Measurements from ENCODE around the gene STX3.
A peak's percentile ranks its signal among the peaks of the same experiment; 100 is the strongest.

The STX3 gene

DNA sequence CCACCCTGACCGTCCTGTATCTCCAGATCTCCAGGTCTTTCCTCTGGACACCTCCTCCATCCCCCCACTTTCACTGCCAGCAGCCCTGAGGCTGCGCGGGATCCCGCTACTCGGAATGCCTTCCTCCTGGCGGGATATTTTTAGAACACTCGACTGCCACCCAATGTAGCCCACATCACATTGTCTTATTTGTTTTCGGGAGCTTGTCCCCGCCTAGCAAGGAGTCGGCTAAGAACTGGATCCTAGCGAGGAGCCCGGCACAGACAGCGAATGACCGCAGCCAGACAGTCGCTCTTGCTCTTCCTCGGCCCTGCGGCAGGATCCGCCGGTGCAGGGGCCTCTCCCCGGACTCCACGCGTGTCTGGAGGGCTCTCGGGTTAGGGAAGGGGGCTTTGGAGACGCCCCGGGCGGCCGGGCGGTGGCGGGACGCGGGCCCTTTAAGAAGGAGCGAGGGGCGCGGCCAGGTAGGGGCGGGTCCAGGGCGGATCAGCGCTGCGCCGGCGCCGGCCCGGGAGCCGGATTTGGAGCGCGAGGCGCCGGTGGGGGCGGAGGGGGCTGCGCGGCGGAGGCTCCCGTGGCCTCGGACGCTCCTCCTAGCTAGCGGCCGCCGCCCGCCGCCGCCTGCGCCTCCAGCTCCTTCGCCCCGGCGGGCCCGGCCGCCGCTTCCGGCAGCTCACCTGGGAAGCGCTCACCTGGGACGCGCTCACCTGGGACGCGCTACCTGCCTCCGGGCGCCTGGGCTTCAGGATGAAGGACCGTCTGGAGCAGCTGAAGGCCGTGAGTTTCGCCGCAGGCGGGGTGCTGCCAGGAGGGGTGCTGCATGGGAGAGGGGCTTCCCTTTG, at the start of gene STX3:
TSS of gene STX3 (plus strand) at position 518 of the 842 bp plus-strand sequence. CDS start at position 748, 230 bp downstream.
- Mint-ChIP-seq H3K27me3 (no peaks in the 10 kb centered on the region), H3K4me3 (peak within 1 kb of the TSS; percentile 86), H3K36me3 (ENCODE audit: low read depth) (peaks cover 45% of the 10 kb centered on the region), H3K9me3 (no peaks in the 10 kb centered on the region), H3K27ac (peak within 1 kb of the TSS; percentile 86), H3K4me1 (ENCODE audit: low read depth) (peaks cover 56% of the 10 kb centered on the region)
- intact Hi-C loops (cut with micrococcal nuclease) = loop anchor here (1.0 to 2.0 kb wide), 2 partner anchors 47 to 56 kb away; partner anchors contain the start of gene MRPL16

DNA sequence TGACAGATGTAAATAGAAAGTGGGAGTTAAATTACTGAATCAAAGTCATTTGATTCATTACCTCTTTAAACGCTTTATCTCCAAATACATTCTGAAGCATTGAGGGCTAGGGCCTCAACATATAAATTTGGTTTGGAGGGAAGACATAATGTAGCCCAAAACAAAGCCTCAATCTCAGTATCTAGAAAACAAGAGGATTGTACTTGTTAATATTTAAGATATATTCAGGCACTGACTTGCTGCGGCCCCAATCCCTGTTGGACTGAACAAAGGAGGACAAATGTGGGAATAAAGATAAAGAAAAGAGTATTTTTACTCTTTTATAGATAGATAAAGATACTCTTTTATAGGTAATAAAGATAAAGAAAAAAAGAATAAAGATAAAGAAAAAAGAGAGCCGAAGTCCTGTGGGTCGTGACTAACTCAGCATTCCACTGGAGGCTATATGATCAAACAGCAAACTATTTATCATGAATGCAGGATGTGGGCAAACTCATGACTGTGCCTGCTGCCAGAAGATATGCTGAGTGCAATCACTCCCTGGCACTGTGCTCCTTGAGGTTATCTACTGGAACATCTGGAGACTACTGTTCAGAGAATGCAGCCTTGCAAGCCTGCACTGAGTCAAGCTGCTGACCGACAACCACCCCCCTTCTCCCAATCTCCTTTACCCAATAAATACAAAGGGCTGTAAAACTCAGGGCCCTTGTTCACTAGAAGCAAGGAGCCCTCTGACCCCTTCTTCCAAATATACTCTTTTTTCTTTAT, 48.5 kb upstream of the STX3 start:
- peaks cover 4% of the 10 kb centered on the region for H3K27me3 Mint-ChIP-seq
- no peak overlapping the region for H3K4me3 Mint-ChIP-seq
- H3K27ac Mint-ChIP-seq = no peak overlapping the region
- H3K9me3 Mint-ChIP-seq = no peaks in the 10 kb centered on the region
- intact Hi-C loops (cut with micrococcal nuclease) = no loop called here
- H3K4me1 Mint-ChIP-seq (ENCODE audit: low read depth) = no peaks in the 10 kb centered on the region
- no peaks in the 10 kb centered on the region for H3K36me3 Mint-ChIP-seq (ENCODE audit: low read depth)

DNA sequence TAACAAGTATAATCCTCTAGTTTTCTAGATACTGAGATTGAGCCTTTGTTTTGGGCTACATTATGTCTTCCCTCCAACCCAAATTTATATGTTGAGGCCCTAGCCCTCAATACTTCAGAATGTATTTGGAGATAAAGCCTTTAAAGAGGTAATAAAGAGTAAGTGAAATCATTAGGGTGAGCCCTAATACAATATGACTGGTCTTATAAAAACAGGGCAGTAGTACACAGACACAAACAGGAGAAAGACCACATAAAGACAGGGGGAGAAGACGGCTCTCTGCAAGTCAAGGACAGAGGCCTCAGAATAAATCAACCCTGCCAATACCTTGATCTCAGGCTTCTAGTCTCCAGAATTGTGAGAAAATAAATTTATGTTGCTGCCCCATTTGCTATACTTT, 47.8 kb upstream of the STX3 start:
- Mint-ChIP-seq H3K4me1 (ENCODE audit: low read depth) (no peaks in the 10 kb centered on the region), H3K27ac (no peak overlapping the region), H3K4me3 (no peak overlapping the region), H3K9me3 (no peaks in the 10 kb centered on the region), H3K27me3 (peaks cover 4% of the 10 kb centered on the region), H3K36me3 (ENCODE audit: low read depth) (no peaks in the 10 kb centered on the region)
- intact Hi-C loops (cut with micrococcal nuclease) = no loop called here

DNA sequence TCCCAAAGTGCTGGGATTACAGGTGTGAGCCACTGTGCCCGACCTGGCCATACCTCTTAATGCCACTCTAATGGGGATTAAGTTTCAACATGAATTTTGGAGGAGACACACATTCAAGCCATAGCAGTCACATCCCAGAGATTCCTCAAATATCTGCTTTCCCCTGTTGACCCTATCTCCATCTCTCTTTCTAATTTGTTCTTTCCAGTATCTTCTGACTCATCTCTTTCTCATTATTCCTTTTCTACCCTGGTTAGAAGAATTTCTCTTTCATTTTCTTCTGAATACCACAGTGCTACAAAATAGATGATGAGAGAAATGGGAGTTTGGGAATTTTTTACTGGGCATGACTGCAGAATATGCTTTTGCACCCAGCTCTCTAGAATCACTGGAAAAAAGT, 46.6 kb upstream of the STX3 start:
- H3K27me3 Mint-ChIP-seq = peaks cover 4% of the 10 kb centered on the region
- H3K4me1 Mint-ChIP-seq (ENCODE audit: low read depth) = no peaks in the 10 kb centered on the region
- H3K27ac Mint-ChIP-seq = no peak overlapping the region
- intact Hi-C loops (cut with micrococcal nuclease) = no loop called here
- H3K9me3 Mint-ChIP-seq = no peaks in the 10 kb centered on the region
- no peaks in the 10 kb centered on the region for H3K36me3 Mint-ChIP-seq (ENCODE audit: low read depth)
- H3K4me3 Mint-ChIP-seq = no peak overlapping the region

DNA sequence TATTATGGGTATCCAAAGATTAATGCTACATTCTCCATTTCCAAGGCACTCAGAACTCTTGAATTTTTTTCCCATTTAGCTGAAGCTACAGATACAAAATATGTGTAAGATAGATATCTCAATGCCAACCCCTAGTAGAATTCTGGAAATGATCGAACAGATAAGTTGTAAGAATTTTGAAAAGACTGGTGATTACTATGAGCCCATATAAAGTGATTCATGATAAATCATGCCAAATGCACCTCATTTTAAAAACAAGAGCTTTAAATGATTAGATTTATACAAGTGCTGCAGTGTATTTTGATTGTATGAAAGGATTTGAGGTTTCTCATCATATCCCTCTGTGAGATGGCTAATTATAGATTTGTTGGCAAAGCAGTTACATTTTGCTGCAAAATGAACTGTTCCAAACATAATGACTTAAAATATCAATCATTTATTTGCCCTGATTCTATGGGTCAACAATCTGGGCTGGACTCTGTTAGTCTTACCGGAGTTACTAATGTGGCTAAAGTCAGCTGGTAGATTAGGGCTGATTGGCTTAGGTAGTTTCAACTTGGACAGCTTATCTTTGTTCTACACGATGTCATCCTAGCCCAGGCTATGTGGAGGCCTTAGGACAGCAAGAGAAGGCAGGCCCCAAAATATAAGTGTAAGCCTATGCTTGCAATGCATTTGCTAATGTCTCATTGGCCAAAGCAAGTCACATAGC, 44.9 kb upstream of the STX3 start:
- Mint-ChIP-seq H3K36me3 (ENCODE audit: low read depth) (no peaks in the 10 kb centered on the region), H3K27me3 (peaks cover 4% of the 10 kb centered on the region), H3K4me3 (no peak overlapping the region), H3K4me1 (ENCODE audit: low read depth) (no peaks in the 10 kb centered on the region), H3K9me3 (no peaks in the 10 kb centered on the region), H3K27ac (no peak overlapping the region)
- intact Hi-C loops (cut with micrococcal nuclease) = no loop called here

DNA sequence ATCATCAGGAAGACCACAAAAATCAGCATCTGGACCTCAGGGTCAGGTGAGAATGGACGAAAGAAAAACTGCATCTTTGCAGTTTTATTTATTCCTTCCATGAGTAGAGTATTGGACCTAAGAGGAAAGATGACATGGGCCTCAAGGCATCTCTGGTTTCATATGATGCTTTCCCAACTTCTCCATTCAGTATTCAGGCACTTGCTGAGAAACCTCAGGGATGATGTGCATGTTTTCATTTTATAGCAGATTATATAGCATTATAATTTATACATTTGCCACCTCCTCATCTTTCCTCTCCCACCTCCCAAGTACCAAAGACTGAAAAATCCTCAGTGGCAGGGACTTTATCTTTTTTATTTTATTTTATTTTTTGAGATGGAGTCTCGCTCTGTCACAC, 41.4 kb upstream of the STX3 start, which contains the start of gene OR10V1:
TSS of gene OR10V1 (minus strand) at position 101 of the 400 bp plus-strand sequence. CDS start at position 101, 0 bp downstream.
- no peak within 1 kb of the TSS for H3K27ac Mint-ChIP-seq
- H3K4me3 Mint-ChIP-seq = no peak within 1 kb of the TSS
- intact Hi-C loops (cut with micrococcal nuclease) = no loop called here
- no peaks in the 10 kb centered on the region for H3K27me3 Mint-ChIP-seq
- H3K4me1 Mint-ChIP-seq (ENCODE audit: low read depth) = no peaks in the 10 kb centered on the region
- no peaks in the 10 kb centered on the region for H3K9me3 Mint-ChIP-seq
- H3K36me3 Mint-ChIP-seq (ENCODE audit: low read depth) = no peaks in the 10 kb centered on the region

DNA sequence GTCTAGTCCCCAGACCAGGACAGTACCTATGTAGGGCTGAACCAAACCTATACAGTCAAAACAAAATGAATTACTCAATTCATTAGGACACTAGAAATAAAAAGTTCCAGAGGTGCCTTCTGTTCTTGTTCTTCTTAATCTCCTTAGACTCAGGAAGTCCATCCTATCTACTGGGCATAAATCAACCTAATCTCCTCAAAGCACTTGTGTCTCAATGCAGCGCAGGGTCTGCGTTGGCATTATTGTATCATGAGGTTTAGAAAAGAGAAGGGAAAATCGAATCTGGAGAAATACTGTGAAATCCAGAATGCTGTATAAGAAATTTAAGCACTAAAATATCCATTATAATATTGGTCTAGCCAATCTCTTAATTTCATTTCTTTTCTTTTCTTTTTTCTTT, 39.1 kb upstream of the STX3 start:
- Mint-ChIP-seq H3K27ac (no peak overlapping the region), H3K36me3 (ENCODE audit: low read depth) (no peaks in the 10 kb centered on the region), H3K27me3 (no peaks in the 10 kb centered on the region)

DNA sequence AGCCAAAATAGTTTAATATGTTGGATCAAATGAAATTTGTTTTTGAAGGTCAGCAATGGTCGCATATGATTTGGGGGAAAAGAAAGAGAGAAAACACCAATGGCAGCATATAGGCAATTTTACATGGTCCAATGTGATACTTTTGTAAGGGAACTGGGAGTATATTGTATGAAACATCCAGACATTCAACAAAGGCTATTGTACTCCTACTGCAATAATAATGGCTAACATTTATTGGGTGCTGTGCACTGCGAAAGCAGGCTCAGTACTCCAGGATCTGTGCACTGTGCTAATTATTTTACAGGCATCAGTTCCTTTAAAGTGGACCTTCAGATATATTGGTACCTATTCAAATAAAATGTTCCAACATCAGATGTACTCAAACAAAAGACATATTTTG, 35.6 kb upstream of the STX3 start:
- intact Hi-C loops (cut with micrococcal nuclease) = no loop called here
- H3K36me3 Mint-ChIP-seq (ENCODE audit: low read depth) = no peaks in the 10 kb centered on the region
- H3K27ac Mint-ChIP-seq = no peak overlapping the region
- H3K27me3 Mint-ChIP-seq = peaks cover 2% of the 10 kb centered on the region
- H3K4me3 Mint-ChIP-seq = no peak overlapping the region
- no peaks in the 10 kb centered on the region for H3K4me1 Mint-ChIP-seq (ENCODE audit: low read depth)
- no peaks in the 10 kb centered on the region for H3K9me3 Mint-ChIP-seq

More for the DNA sequence above, 39.1 kb upstream of the STX3 start:
- H3K4me3 Mint-ChIP-seq = no peak overlapping the region
- H3K4me1 Mint-ChIP-seq (ENCODE audit: low read depth) = no peaks in the 10 kb centered on the region
- H3K9me3 Mint-ChIP-seq = no peaks in the 10 kb centered on the region
- intact Hi-C loops (cut with micrococcal nuclease) = no loop called here

DNA sequence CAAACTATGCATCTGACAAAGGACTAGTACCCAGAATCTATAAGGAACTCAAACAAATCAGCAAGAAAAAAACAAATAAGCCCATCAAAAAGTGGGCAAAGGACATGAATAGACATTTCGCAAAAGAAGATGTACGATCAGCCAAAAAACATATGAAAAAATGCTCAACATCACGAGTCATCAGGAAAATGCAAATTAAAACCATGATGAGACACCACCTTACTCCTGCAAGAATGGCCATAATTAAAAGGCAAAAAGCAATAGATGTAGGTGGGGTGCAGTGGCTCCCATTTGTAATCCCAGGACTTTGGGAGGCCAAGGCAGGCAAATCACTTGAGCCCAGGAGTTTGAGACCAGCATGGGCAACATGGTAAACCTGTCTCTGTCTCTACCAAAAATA, 31.1 kb upstream of the STX3 start:
- Mint-ChIP-seq H3K27ac (no peak overlapping the region), H3K36me3 (ENCODE audit: low read depth) (no peaks in the 10 kb centered on the region), H3K4me1 (ENCODE audit: low read depth) (peaks cover 18% of the 10 kb centered on the region), H3K4me3 (no peak overlapping the region), H3K27me3 (peaks cover 2% of the 10 kb centered on the region), H3K9me3 (peaks cover 5% of the 10 kb centered on the region)
- intact Hi-C loops (cut with micrococcal nuclease) = no loop called here

DNA sequence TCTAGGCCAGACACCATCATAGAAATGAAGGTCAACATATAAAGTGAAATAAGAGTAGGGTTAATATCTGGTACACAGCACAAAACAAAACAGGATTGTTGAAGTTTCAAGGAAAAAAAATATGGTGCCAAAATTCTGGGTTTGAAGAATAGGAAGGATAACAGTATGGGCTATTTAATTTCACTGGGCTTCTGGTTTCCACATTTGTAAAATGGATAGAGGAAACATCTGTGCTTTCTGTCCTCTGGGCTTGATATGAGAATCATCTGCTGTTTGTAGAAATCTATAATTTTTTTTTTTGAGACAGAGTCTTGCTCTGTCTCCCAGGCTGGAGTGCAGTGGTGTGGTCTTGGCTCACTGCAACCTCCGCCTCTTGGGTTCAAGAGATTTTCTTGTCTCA, 27.8 kb upstream of the STX3 start:
- Mint-ChIP-seq H3K27ac (no peak overlapping the region), H3K4me3 (no peak overlapping the region), H3K9me3 (peaks cover 9% of the 10 kb centered on the region), H3K4me1 (ENCODE audit: low read depth) (peaks cover 22% of the 10 kb centered on the region), H3K27me3 (peaks cover 2% of the 10 kb centered on the region), H3K36me3 (ENCODE audit: low read depth) (no peaks in the 10 kb centered on the region)
- intact Hi-C loops (cut with micrococcal nuclease) = no loop called here

DNA sequence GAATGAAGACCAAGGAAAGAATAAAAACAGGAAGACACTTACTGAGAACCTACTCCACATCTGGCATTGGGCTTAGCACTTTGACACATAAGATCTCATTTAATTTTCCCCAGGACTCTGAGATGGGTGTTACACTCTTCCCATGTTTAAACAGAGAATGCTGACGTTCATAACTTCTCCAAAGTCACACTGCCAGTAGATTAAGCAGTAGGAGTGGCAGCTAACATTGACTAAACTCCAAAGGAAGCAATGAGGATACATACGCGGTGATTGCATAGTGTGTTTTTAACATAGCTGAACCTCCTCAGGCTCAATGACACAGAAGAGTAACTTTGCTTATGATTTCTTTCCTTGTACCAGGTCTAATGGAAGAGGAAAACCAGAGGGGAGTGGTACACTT, 27.0 kb upstream of the STX3 start:
- peaks cover 22% of the 10 kb centered on the region for H3K4me1 Mint-ChIP-seq (ENCODE audit: low read depth)
- peak overlapping the region; percentile 2 for H3K27ac Mint-ChIP-seq
- H3K36me3 Mint-ChIP-seq (ENCODE audit: low read depth) = no peaks in the 10 kb centered on the region
- intact Hi-C loops (cut with micrococcal nuclease) = no loop called here
- peaks cover 9% of the 10 kb centered on the region for H3K9me3 Mint-ChIP-seq
- no peak overlapping the region for H3K4me3 Mint-ChIP-seq
- H3K27me3 Mint-ChIP-seq = peaks cover 2% of the 10 kb centered on the region

DNA sequence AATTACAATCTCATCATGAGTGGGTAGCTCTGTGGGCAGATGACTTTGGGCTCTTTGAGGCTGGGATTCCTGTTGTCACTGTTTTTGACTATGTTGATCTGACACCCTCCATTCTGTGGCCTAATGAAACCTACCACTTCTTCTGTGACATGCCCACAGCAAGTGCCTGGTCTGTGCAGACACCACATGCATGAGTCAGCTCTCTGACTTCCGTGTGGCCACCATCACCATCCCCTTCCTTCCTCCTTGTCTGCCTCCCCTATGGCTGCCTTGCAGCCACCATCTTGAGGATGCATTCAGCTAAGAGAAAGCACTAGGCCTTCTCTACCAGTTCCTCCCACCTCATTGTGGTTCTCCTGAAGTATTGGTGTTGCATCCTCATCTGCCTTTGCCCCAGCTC, 26.3 kb upstream of the STX3 start:
- H3K27ac Mint-ChIP-seq = peak overlapping the region; percentile 2

DNA sequence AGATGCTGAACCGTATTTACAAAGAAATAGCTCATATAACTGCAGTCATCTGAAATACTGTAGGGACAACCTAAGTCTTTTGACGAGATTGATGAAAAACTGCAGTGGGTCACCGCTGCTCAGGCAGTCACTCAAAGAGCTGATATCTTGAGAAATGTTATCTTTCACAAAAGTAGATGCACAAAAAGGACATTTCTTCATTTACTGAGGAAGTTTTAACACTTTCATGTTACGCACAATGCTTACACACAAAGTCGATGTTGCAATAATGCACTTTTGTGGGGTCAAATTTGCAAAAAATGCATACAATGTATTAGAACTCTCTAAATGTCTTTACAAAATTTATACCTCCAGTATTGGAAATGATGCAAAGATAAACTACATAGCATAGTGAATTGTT, 25.3 kb upstream of the STX3 start:
- H3K4me1 Mint-ChIP-seq (ENCODE audit: low read depth) = peaks cover 22% of the 10 kb centered on the region
- H3K4me3 Mint-ChIP-seq = no peak overlapping the region
- H3K27me3 Mint-ChIP-seq = no peaks in the 10 kb centered on the region
- intact Hi-C loops (cut with micrococcal nuclease) = no loop called here
- H3K27ac Mint-ChIP-seq = no peak overlapping the region
- H3K36me3 Mint-ChIP-seq (ENCODE audit: low read depth) = no peaks in the 10 kb centered on the region
- H3K9me3 Mint-ChIP-seq = peaks cover 9% of the 10 kb centered on the region

More for the DNA sequence above, 26.3 kb upstream of the STX3 start:
- intact Hi-C loops (cut with micrococcal nuclease) = no loop called here
- Mint-ChIP-seq H3K4me1 (ENCODE audit: low read depth) (peaks cover 22% of the 10 kb centered on the region), H3K27me3 (peaks cover 2% of the 10 kb centered on the region), H3K4me3 (no peak overlapping the region), H3K36me3 (ENCODE audit: low read depth) (no peaks in the 10 kb centered on the region), H3K9me3 (peaks cover 9% of the 10 kb centered on the region)

Measured in dendritic cell treated with granulocyte-macrophage colony-stimulating factor and Interleukin-4, amounts not matched to agents 40 ng/mL and 50 ng/mL, for 4 days (primary cell).